HEK293T (cell line): Measurements from ENCODE around the gene OR2T33.
"Not testable (repeated sequence)": the region's sequence is repeated elsewhere in the genome, so short reads cannot be mapped to it uniquely, and the experiment has no call there.

Experiments used
- ARNT ChIP-seq: fragments of 450-650 bp; IDR thresholded peaks from 2 replicates; pipeline ENCODE4 v1.6.1; 2017; ENCODE audit warnings: mild to moderate bottlenecking
- CTBP1 ChIP-seq: fragments of 450-650 bp; IDR thresholded peaks from 2 replicates; pipeline ENCODE4 v1.6.1; 2016; ENCODE audit warnings: borderline replicate concordance
- ELF4 ChIP-seq: fragments of 450-650 bp; IDR thresholded peaks from 2 replicates; pipeline ENCODE4 v1.6.1; 2017; ENCODE audit warnings: antibody characterized with exemption
- FOXA1 ChIP-seq: fragments of 450-650 bp; IDR thresholded peaks from 2 replicates; pipeline ENCODE4 v1.6.1; 2016; ENCODE audit warnings: mild to moderate bottlenecking
- FOXM1 ChIP-seq: fragments of 450-650 bp; IDR thresholded peaks from 2 replicates; pipeline ENCODE4 v1.6.1; 2017; ENCODE audit warnings: mild to moderate bottlenecking, borderline replicate concordance
- HDGF ChIP-seq: fragments of 450-650 bp; IDR thresholded peaks from 2 replicates; pipeline ENCODE4 v1.6.1; 2017; ENCODE audit warnings: antibody characterized with exemption, borderline replicate concordance
- LEF1 ChIP-seq: fragments of 450-650 bp; IDR thresholded peaks from 2 replicates; pipeline ENCODE4 v1.6.1; 2017; ENCODE audit warnings: mild to moderate bottlenecking, borderline replicate concordance
- SP1 ChIP-seq: fragments of 450-650 bp; IDR thresholded peaks from 2 replicates; pipeline ENCODE4 v1.6.1; 2017
- TARDBP ChIP-seq: fragments of 450-650 bp; IDR thresholded peaks from 2 replicates; pipeline ENCODE4 v1.6.1; 2016

DNA sequence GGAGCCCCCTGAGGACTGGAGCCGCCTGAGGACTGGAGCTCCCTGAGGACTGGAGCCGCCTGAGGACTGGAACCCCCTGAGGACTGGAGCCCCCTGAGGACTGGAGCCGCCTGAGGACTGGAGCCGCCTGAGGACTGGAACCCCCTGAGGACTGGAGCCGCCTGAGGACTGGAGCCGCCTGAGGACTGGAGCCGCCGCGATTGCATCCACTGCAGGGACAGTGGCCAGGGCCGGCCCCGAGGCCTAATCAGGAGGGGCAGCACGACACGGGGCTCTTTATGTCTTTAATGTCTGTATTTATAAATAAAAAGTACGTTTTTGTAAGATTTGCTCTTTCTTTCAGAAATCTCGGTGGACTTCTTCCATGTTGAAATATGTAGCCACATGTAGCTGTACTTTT, 29.0 kb upstream of the OR2T33 start:
- TF ChIP-seq LEF1, ARNT, ELF4, HDGF, CTBP1, TARDBP, FOXM1, SP1, FOXA1: not testable (repeated sequence)
